NCI-H510A (cell line): ENCODE measurements around the gene RASA2.
"Not testable (repeated sequence)": the region's sequence is repeated elsewhere in the genome, so short reads cannot be mapped to it uniquely, and the experiment has no call there.

ENCODE experiments used
- DNase-seq: peaks from one replicate; lab custom pipeline; 2025; lab: John Stamatoyannopoulos, UW

Gene RASA2

GRCh38 chr3:141578202-141578973 is 91.6 kb downstream of the RASA2 start:
- DNase-seq: no peak

GRCh38 chr3:141594357-141594756 is 107.5 kb downstream of the RASA2 start:
- DNase-seq: no peak

GRCh38 chr3:141597931-141598330 is 111.1 kb downstream of the RASA2 start:
- no peak for DNase-seq

GRCh38 chr3:141600331-141600730 is 113.5 kb downstream of the RASA2 start:
- DNase-seq: no peak

GRCh38 chr3:141602706-141603105 is 115.9 kb downstream of the RASA2 start:
- no peak for DNase-seq

- DNase-seq: no peak
Measured at GRCh38 chr3:141603473-141604035, 116.7 kb downstream of the RASA2 start.

- no peak for DNase-seq
Measured at GRCh38 chr3:141605883-141606282, 119.1 kb downstream of the RASA2 start.

- DNase-seq: no peak
Measured at GRCh38 chr3:141608438-141608837, 121.6 kb downstream of the RASA2 start.

- no peak for DNase-seq
Measured at GRCh38 chr3:141610939-141611338, 124.1 kb downstream of the RASA2 start.

- no peak for DNase-seq
Measured at GRCh38 chr3:141618103-141618910, 131.5 kb downstream of the RASA2 start.

- no peak for DNase-seq
Measured at GRCh38 chr3:141618938-141619337, 132.1 kb downstream of the RASA2 start.

- DNase-seq: no peak
Measured at GRCh38 chr3:141619450-141619849, 132.6 kb downstream of the RASA2 start.

- DNase-seq: no peak
Measured at GRCh38 chr3:141623691-141624090, 136.9 kb downstream of the RASA2 start.

GRCh38 chr3:141625506-141625905 is 138.7 kb downstream of the RASA2 start:
- DNase-seq: no peak

- not testable (repeated sequence) for DNase-seq
Measured at GRCh38 chr3:141628334-141628733, 141.5 kb downstream of the RASA2 start.

GRCh38 chr3:141628868-141629441 is 142.1 kb downstream of the RASA2 start:
- not testable (repeated sequence) for DNase-seq

GRCh38 chr3:141629976-141630375 is 143.1 kb downstream of the RASA2 start:
- no peak for DNase-seq

GRCh38 chr3:141632779-141633374 is 146.1 kb downstream of the RASA2 start:
- DNase-seq: peak; percentile 15

- DNase-seq: no peak
Measured at GRCh38 chr3:141642215-141642614, 155.4 kb downstream of the RASA2 start.

- DNase-seq: no peak
Measured at GRCh38 chr3:141643391-141643790, 156.6 kb downstream of the RASA2 start.

GRCh38 chr3:141643796-141644195 is 157.0 kb downstream of the RASA2 start:
- no peak for DNase-seq

GRCh38 chr3:141644931-141645330 is 158.1 kb downstream of the RASA2 start:
- no peak for DNase-seq
